ENCODE measurements around the gene FBXO27.
A peak's percentile ranks its signal among the peaks of the same experiment; 100 is the strongest.

Gene FBXO27

GRCh38 chr19:39030854-39031367, 1.4 kb downstream of the FBXO27 start:
- TF ChIP-seq CTCF (IDR thresholded peaks at IDR 0.05; ENCODE audit: control insufficient read depth, insufficient read depth, low read depth, low read length, missing control alignments) = no peak
- H3K4me3 ChIP-seq (ENCODE audit: control insufficient read depth, low read depth, low read length) = peak overlapping the region; percentile 68
- no peak for DNase-seq (ENCODE audit: low read depth)

- DNase-seq (ENCODE audit: low read depth) = no peak
- no peak overlapping the region for H3K4me3 ChIP-seq (ENCODE audit: control insufficient read depth, low read depth, low read length)
- TF ChIP-seq CTCF (IDR thresholded peaks at IDR 0.05; ENCODE audit: control insufficient read depth, insufficient read depth, low read depth, low read length, missing control alignments) = no peak
Measured at GRCh38 chr19:39024875-39025641, 7.3 kb downstream of the FBXO27 start.

DNA sequence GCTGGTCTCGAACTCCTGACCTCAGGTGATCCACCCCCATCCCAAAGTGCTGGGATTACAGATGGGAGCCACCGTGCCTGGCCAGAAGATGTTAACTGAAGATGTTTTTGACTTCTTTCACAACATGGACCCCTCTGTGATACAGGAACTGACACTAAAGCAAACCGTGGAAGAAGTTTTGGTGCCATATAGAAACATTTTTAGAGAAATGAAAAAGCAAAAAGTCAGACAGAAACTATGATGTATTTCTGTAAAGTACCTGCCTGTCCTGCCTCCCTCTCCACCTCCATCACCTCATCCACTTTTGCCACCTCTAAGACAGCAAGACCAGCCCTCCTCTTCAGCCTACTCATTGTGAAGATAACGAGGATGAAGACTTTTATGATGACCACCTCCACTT, 11.3 kb downstream of the FBXO27 start:
- DNase-seq (ENCODE audit: low read depth) = no peak
- TF ChIP-seq CTCF (IDR thresholded peaks at IDR 0.05; ENCODE audit: control insufficient read depth, insufficient read depth, low read depth, low read length, missing control alignments) = no peak
- no peak overlapping the region for H3K4me3 ChIP-seq (ENCODE audit: control insufficient read depth, low read depth, low read length)

- DNase-seq (ENCODE audit: low read depth) = no peak
- TF ChIP-seq CTCF (IDR thresholded peaks at IDR 0.05; ENCODE audit: control insufficient read depth, insufficient read depth, low read depth, low read length, missing control alignments) = no peak
- H3K4me3 ChIP-seq (ENCODE audit: control insufficient read depth, low read depth, low read length) = no peak overlapping the region
Measured at GRCh38 chr19:39017646-39018045, 14.7 kb downstream of the FBXO27 start.

DNA sequence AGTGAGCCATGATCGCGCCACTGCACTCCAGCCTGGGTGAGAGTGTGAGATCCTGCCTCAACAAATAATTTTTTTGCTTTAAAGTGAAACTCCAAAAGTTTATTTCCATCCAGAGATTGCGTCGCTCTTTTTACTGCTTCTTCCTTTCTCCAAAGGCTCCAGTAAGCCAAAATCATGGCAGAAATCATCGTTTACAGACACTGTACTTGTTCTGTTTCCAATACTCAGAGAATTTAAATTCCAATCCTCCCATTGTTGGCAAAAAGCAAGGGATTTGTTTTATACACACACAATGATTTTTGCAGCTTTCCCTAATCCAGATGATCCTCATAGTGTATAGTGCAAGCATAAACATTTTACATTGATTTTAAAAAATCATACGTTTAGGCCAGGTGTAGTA, 15.3 kb downstream of the FBXO27 start:
- TF ChIP-seq CTCF (IDR thresholded peaks at IDR 0.05; ENCODE audit: control insufficient read depth, insufficient read depth, low read depth, low read length, missing control alignments) = no peak
- no peak for DNase-seq (ENCODE audit: low read depth)
- H3K4me3 ChIP-seq (ENCODE audit: control insufficient read depth, low read depth, low read length) = no peak overlapping the region

DNA sequence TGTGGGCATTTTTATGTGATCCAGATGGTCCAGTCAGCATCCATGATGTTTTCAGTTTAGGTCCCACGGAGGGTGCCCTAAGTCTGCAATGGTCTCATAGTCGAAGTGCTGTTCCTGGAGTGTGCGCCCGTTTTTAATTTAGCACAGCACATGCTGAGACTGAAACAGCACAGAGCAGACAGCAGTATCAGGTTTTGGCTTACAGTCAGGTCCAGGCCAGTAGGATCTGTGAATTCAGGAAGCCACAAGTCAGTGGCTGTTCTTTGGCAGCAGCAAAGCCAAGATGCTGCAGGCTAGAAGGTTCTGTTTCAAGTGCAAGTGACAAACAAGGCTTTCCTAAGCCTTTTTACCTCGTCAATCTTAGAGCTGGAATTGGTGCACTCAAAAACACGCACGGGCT, 18.3 kb downstream of the FBXO27 start:
- no peak for TF ChIP-seq CTCF (IDR thresholded peaks at IDR 0.05; ENCODE audit: control insufficient read depth, insufficient read depth, low read depth, low read length, missing control alignments)
- DNase-seq (ENCODE audit: low read depth) = no peak

More for the DNA sequence above, 18.3 kb downstream of the FBXO27 start:
- no peak overlapping the region for H3K4me3 ChIP-seq (ENCODE audit: control insufficient read depth, low read depth, low read length)
